SK-MEL-5 (cell line): ENCODE measurements around the gene MYH16. TPM values are rescaled to one million over a fixed set of nuclear protein-coding genes. Genes with fewer than 3 reads are reported as not detected.
"Not testable (repeated sequence)": the region's sequence is repeated elsewhere in the genome, so short reads cannot be mapped to it uniquely, and the experiment has no call there.

Source experiments
- DNase-seq: peaks from one replicate; pipeline ENCODE4 v3.0.0-alpha.2; 2016; ENCODE audit warnings: low read depth, low spot score
- in situ Hi-C: cut with HindIII; loops from 2 replicates; pipeline ENCODE4 v1.10.0; 2016; ENCODE audit warnings: low sequenced_read_pairs, high pct_unique_total_duplicates, low pct_unique_long_range_greater_than_20kb
- polyA plus RNA-seq, 2 experiments: library from polyadenylated mRNA; depleted of rRNA; stranded (reverse); fragments of >200 nt; gene quantifications; 2 replicates each; pipeline ENCODE4 v1.2.3, GENCODE V29; 2015
- total RNA-seq: library from RNA; depleted of rRNA; stranded (reverse); fragments of >200 nt; shearing (Covaris generic); gene quantifications from 2 replicates; pipeline ENCODE4 v1.2.3, GENCODE V29; 2014; rRNA removed

Gene MYH16
- not detected in 2 replicates for total RNA-seq
- polyA plus RNA-seq (2015; cell fraction: cytosol; rRNA removed), result not detected in 2 replicates
- polyA plus RNA-seq (2015; cell fraction: nucleus; rRNA removed), result not detected in 2 replicates

GRCh38 chr7:99272476-99273045, at the start of gene MYH16:
MYH16 (plus strand) TSS chr7:99272839.
- in situ Hi-C loops, result no loop called here
- DNase-seq, result no peak

DNA sequence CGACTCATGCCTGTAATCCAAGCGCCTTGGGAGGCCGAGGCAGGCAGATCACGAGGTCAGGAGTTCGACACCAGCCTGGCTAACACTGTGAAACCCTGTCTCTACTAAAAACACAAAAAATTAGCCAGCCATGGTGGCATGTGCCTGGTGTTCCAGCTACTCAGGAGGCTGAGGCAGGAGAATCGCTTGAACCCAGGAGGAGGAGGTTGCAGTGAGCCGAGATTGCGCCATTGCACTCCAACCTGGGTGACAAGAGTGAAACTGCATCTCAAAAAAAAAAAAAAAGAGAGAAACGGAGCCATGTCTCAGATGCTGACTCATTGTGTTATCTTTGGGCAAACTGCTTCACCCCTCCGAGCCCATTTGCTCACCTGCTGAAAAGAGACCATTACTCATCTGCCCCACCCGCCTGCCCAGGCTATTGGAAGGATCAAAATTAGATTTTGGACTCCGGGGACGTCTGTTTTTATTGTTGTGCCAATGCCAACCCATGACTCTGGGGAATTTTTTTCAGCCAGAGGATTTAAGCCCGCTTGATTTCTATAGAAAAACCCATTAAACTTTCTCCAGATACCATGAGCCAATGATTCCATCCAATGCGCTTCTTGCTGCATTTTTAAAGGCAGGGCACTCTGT, 48.3 kb upstream of the MYH16 start:
- in situ Hi-C loops, result not testable (repeated sequence)

DNA sequence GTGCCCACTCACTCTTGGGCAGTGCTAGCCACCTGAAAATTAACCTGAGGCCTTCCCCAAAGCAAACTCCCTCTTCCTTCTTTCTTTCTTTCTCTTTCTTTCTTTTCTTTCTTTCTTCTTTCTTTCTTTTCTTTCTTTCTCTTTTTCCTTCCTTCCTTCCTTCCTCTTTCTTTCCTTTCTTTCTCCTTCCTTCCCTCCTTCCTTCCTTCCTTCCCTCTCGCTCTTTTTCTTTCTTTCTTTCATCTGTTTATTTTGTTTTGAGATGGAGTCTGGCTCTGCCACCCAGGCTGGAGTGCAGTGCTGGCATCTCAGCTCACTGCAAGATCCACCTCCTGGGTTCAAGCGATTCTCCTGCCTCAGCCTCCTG, 47.8 kb upstream of the MYH16 start:
- DNase-seq, result no peak
- in situ Hi-C loops, result no loop called here

More for the DNA sequence above, 48.3 kb upstream of the MYH16 start:
- not testable (repeated sequence) for DNase-seq

DNA sequence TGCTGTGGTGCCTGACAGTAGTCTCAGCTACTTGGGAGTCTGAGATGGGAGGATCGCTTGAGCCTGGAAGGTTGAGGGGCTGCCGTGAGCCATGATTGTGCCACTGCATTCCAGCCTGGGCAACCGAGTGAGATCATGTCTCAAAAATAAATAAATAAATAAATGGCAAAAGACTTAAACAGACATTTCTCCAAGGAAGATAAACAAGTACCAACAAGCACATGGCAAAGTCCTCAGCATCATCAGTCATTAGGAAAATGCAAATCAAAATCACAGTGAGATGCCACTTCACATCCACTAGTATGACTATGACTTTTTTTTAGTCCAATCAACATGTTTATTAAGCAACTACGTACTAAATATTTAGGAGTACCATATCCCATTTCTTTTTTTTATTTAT, 43.4 kb upstream of the MYH16 start:
- no peak for DNase-seq
- in situ Hi-C loops, result no loop called here

DNA sequence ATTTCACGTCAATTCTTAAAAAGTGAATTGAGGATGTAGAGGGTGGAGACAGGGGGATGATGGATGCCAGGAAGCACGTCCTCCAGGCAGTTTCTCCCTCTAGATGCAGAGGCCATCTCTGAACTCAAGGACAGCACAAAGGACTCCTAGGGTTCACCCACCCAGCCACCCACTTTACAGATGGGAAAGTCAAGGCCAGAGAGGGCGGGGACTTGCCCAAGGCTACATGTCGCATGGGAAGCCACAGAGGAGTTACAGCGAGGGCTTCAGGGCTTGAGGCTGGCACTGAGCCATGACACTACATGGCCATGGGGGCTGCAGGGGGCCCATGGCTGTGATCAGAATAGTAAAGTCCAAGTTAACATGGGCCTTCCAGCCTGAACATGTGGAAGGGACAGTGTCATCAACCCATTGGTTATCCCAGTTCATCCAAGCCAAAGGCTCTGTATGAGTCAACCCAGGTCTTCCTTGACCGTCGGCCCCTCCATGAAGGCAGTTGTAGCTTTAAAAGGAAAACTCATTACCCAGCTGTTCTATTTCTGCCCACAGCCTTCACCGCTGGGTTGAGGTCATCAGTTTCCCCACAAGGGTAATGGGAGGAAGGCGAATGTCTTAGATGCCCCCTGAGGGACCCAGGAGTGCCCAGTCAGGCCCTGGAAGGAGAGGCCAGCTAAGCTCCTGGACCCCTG, 40.4 kb upstream of the MYH16 start:
- in situ Hi-C loops, result no loop called here
- DNase-seq, result no peak

DNA sequence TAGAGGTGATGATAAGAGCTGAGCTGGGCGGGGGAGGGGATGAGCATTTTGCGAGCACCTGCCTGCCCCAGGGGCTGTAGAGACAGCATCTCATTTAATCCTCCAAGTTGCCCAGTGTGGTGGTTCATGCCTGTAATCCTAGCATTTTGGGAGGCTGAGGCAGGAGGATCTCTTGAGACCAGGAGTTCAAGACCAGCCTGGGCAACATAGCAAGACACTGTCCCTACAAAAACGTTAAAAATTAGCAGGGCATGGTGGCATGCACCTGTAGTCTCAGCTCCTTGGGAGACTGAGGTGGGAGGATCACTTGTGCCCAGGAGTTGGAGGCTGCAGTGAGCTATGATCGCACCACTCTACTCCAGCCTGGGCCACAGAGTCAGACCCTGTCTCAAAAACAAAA, 39.7 kb upstream of the MYH16 start:
- in situ Hi-C loops, DNase-seq: not testable (repeated sequence)

DNA sequence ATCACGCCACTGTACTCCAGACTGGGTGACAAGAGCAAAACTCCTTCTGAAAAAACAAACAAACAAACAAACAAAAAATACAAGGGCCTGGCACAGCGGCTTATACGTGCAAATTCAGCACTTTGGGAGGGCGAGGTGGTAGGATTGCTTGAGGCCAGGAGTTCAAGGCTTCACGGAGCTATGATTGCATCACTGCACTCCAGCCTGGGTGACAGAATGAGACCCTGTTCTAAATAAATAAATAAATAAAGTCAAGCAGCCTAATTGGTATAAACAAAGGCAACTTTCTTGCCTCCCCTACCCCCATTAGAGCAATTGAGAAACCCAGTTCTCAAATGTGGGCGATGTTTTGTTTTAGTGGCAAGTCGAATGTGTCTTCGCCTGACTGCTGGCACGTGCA, 38.5 kb upstream of the MYH16 start:
- no peak for DNase-seq
- in situ Hi-C loops, result no loop called here

DNA sequence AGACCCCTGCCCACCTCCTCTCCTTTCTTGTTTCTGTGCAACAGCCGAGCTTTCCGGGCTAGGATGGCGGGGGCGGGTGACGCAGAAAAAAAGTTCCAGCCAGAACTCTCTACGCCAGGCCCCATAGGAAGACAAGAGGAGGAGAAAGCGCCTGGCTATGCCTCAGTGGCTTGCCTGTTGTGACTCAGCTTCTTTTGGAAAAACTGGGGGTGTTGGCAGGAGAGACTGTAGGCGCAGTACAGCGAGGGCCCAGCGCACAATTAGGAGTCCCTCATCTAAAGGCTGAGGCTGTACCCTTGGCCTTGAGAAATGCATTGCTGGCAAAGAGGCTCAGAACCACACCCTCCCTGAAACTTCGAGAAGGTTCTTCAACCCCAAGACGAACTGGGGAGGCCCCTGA, 36.7 kb upstream of the MYH16 start:
- in situ Hi-C loops, result no loop called here

GRCh38 chr7:99237876-99238275, 34.8 kb upstream of the MYH16 start:
- DNase-seq, in situ Hi-C loops: not testable (repeated sequence)

More for the DNA sequence above, 36.7 kb upstream of the MYH16 start:
- no peak for DNase-seq

- DNase-seq, result no peak
- in situ Hi-C loops, result no loop called here
Observed at GRCh38 chr7:99238558-99239341, 33.9 kb upstream of the MYH16 start.

- in situ Hi-C loops, result no loop called here
- no peak for DNase-seq
Observed at GRCh38 chr7:99242682-99243081, 30.0 kb upstream of the MYH16 start.

- DNase-seq, result no peak
- in situ Hi-C loops, result no loop called here
Observed at GRCh38 chr7:99243751-99244337, 28.8 kb upstream of the MYH16 start.

GRCh38 chr7:99244939-99245338, 27.7 kb upstream of the MYH16 start:
- no peak for DNase-seq
- in situ Hi-C loops, result no loop called here

- in situ Hi-C loops, result no loop called here
- no peak for DNase-seq
Observed at GRCh38 chr7:99248391-99249095, 24.1 kb upstream of the MYH16 start.

DNA sequence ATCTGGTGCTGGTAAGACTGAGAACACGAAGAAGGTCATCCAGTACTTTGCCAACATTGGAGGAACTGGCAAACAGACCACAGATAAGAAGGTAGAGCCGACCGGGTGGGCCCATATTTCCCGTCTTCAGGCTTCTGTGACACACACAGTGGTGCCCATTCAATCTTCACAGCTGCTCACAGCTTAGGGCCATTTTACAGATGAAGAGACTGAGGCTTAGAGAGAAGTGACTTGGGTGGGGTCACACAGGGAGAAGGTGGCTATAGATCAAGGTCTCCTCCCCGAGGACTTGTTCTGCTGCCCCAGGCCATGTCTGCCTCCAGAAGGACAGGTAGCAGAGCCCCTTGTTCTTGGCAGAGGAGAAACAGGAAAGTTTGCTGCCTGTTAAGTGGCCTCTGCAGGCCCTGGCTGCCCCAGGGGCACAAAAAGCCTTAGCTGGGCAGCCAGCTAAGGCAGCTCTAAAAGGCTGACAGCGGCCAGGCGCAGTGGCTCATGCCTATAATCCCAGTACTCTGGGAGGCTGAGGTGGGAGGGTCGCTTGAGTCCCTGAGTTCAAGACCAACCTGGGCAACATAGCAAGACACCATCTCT, 22.6 kb upstream of the MYH16 start:
- in situ Hi-C loops, result no loop called here
- no peak for DNase-seq

DNA sequence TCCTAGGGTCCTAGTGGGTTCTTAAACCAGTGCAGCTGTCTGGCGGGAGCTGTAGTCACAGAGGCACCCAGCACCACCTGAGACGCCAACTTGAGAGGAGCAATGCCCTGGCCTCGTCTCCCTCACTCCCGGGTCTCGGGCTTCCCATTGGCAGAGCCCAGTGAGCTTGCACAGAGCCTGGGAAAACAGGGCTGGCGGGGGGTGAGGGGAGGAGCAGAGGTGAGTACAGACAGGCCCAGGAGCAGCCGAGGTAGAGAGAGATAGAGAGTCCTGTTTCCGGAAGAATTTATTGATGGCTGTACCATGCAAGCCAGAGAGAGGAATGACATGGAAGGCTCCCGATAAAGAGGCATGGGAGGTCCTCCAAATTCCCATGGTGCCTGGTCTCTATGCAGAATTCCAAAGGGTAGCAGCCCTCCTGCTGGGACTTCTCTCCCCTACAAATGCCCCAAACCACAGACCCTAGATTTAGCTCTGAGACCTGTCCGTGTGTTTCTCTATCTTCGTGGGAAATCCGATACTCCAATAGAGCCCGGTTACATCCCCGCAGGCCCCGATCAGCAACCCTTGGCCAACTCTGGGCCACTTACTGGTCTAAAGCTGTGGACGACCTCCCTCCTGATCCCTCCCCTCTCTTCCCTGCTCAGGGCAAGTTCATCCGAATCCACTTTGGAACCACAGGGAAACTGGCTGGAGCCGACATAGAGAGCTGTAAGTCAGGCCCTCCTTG, 20.3 kb upstream of the MYH16 start:
- in situ Hi-C loops, result no loop called here
- no peak for DNase-seq
